H1 (cell line): ENCODE results near the gene FGGY. TPM values are rescaled to one million over a fixed set of nuclear protein-coding genes. Genes with fewer than 3 reads are reported as not detected.

Experiments
- CTCF ChIA-PET: fragments of 300-600 bp; sonication (Branson Sonifier 250); formaldehyde crosslinking; loops from one replicate; lab custom pipeline; 2021; ENCODE audit not compliant: partially characterized antibody; lab: Charles Lee
- POLR2A ChIA-PET: fragments of 300-600 bp; sonication (Branson Sonifier 250); formaldehyde crosslinking; loops from one replicate; lab custom pipeline; 2021; ENCODE audit warnings: inconsistent platforms; ENCODE audit not compliant: partially characterized antibody; lab: Charles Lee
- DNase-seq, 2 experiments: peaks; one replicate each; pipeline versions ENCODE4 v3.0.0 to v3.0.0-alpha.2; 2010 to 2022; ENCODE audit warnings: low spot score in 2 of 2, low read depth in 1 of 2, mixed read lengths in 1 of 2
- FAIRE-seq: peaks from 2 replicates; lab custom pipeline; 2011; peaks lifted over from hg19 to GRCh38; lab: Jason Lieb, UNC
- H2AFZ ChIP-seq: 2 replicates; pipeline ENCODE4 v1.8.1; 2012; ENCODE audit warnings: low read length, inconsistent platforms
- H2AK5ac ChIP-seq: 2 replicates; pipeline ENCODE4 v1.6.1; 2013; ENCODE audit warnings: low read depth, low read length
- H2BK120ac ChIP-seq: replicated peaks from 2 replicates; pipeline ENCODE3; 2013; ENCODE audit warnings: low read depth, low read length, inconsistent platforms
- H2BK12ac ChIP-seq: 2 replicates; pipeline ENCODE4 v1.6.1; 2013; ENCODE audit warnings: low read depth, low read length
- H2BK15ac ChIP-seq: 2 replicates; pipeline ENCODE4 v1.6.1; 2013; ENCODE audit warnings: low read length
- H2BK20ac ChIP-seq: 2 replicates; pipeline ENCODE4 v1.6.1; 2013; ENCODE audit warnings: low read length
- H2BK5ac ChIP-seq: 2 replicates; pipeline ENCODE4 v1.6.1; 2013; ENCODE audit warnings: low read depth, low read length
- H3K14ac ChIP-seq: 2 replicates; pipeline ENCODE4 v1.6.1; 2013; ENCODE audit warnings: inconsistent platforms; ENCODE audit not compliant: insufficient read length
- H3K18ac ChIP-seq: 2 replicates; pipeline ENCODE4 v1.6.1; 2013; ENCODE audit warnings: low read length; ENCODE audit errors: extremely low read depth
- H3K23ac ChIP-seq: 2 replicates; pipeline ENCODE4 v1.6.1; 2013; ENCODE audit warnings: inconsistent platforms; ENCODE audit not compliant: insufficient read length
- H3K23me2 ChIP-seq: 2 replicates; pipeline ENCODE4 v1.6.1; 2013; ENCODE audit warnings: low read depth, low read length
- H3K27ac ChIP-seq: 2 replicates; pipeline ENCODE4 v1.6.1; 2011; ENCODE audit warnings: low read depth, low read length, inconsistent platforms
- H3K27me3 ChIP-seq, 4 experiments: replicated peaks in 1 of 4; 1 replicate in 1 of 4; 2 replicates in 3 of 4; pipeline versions ENCODE4 v1.6.1 to v1.8.1; 2011 to 2013; ENCODE audit warnings: low read length in 3 of 4, mild to moderate bottlenecking in 3 of 4, inconsistent platforms in 2 of 4, mixed read lengths in 2 of 4, moderate library complexity in 1 of 4; ENCODE audit not compliant: control insufficient read depth in 3 of 4, insufficient read depth in 3 of 4; ENCODE audit errors: extremely low read depth in 1 of 4
- H3K36me3 ChIP-seq, 4 experiments: 2 replicates each; pipeline versions ENCODE4 v1.6.1 to v1.8.1; 2011 to 2013; ENCODE audit warnings: mild to moderate bottlenecking in 4 of 4, low read length in 3 of 4, moderate library complexity in 2 of 4, control low read depth in 1 of 4, inconsistent platforms in 1 of 4; ENCODE audit not compliant: insufficient read depth in 4 of 4, control insufficient read depth in 2 of 4
- H3K4ac ChIP-seq: replicated peaks from 2 replicates; pipeline ENCODE3; 2013; ENCODE audit warnings: low read length, low read depth, mixed read lengths, inconsistent platforms; ENCODE audit not compliant: insufficient read length
- H3K4me1 ChIP-seq, 4 experiments: replicated peaks in 1 of 4; 1 replicate in 1 of 4; 2 replicates in 3 of 4; pipeline versions ENCODE4 v1.6.1 to v1.8.1; 2011 to 2013; ENCODE audit warnings: low read length in 3 of 4, inconsistent platforms in 2 of 4, mixed read lengths in 1 of 4; ENCODE audit not compliant: insufficient read depth in 4 of 4, control insufficient read depth in 3 of 4
- H3K4me2 ChIP-seq, 2 experiments: 2 replicates each; pipeline versions ENCODE4 v1.6.1 to v1.8.1; 2011 to 2013; ENCODE audit warnings: low read depth in 2 of 2, low read length in 2 of 2, control low read depth in 1 of 2, inconsistent platforms in 1 of 2, mild to moderate bottlenecking in 1 of 2; ENCODE audit not compliant: insufficient read depth in 1 of 2
- H3K4me3 ChIP-seq, 4 experiments: fragments of 200-600, 300-600 bp in 1 of 4; sonication (generic), shearing (Covaris generic), sonication (Bioruptor Twin) in 1 of 4; 2 replicates each; pipeline versions ENCODE4 v1.5.1 to v1.8.1; 2011 to 2016; ENCODE audit warnings: low read length in 4 of 4, low read depth in 3 of 4, control low read depth in 2 of 4, inconsistent platforms in 2 of 4, mild to moderate bottlenecking in 2 of 4, mixed read lengths in 1 of 4, moderate library complexity in 1 of 4; ENCODE audit not compliant: insufficient read depth in 2 of 4; ENCODE audit errors: extremely low read depth in 1 of 4
- H3K56ac ChIP-seq: replicated peaks from 2 replicates; pipeline ENCODE3; 2013; ENCODE audit warnings: low read depth, mild to moderate bottlenecking, mixed read lengths, low read length, inconsistent platforms; ENCODE audit not compliant: insufficient read length
- H3K79me1 ChIP-seq: 2 replicates; pipeline ENCODE4 v1.6.1; 2013; ENCODE audit warnings: low read depth, low read length, control low read depth
- H3K79me2 ChIP-seq, 2 experiments: 2 replicates each; pipeline versions ENCODE4 v1.6.1 to v1.8.1; 2012 to 2013; ENCODE audit warnings: low read length in 2 of 2, mild to moderate bottlenecking in 2 of 2, inconsistent platforms in 1 of 2; ENCODE audit not compliant: insufficient read depth in 2 of 2, control insufficient read depth in 1 of 2
- H3K9ac ChIP-seq, 4 experiments: replicated peaks in 1 of 4; 1 replicate in 1 of 4; 2 replicates in 3 of 4; pipeline versions ENCODE4 v1.6.1 to v1.8.1; 2011 to 2013; ENCODE audit warnings: low read depth in 3 of 4, low read length in 3 of 4, control low read depth in 2 of 4, mild to moderate bottlenecking in 2 of 4, moderate library complexity in 2 of 4, inconsistent platforms in 1 of 4; ENCODE audit errors: extremely low read depth in 1 of 4
- H3K9me3 ChIP-seq, 2 experiments: 2 replicates each; pipeline versions ENCODE4 v1.6.1 to v1.8.1; 2012 to 2013; ENCODE audit warnings: mild to moderate bottlenecking in 2 of 2, moderate library complexity in 2 of 2, control low read depth in 1 of 2, inconsistent platforms in 1 of 2, low read depth in 1 of 2, low read length in 1 of 2, mixed read lengths in 1 of 2; ENCODE audit not compliant: insufficient read depth in 2 of 2
- H4K20me1 ChIP-seq, 2 experiments: replicated peaks in 1 of 2; 2 replicates each; pipeline versions ENCODE3 to v1.8.1; 2011 to 2013; ENCODE audit warnings: inconsistent platforms in 2 of 2, low read length in 2 of 2, mild to moderate bottlenecking in 1 of 2; ENCODE audit not compliant: insufficient read depth in 2 of 2, control insufficient read depth in 1 of 2
- H4K5ac ChIP-seq: 2 replicates; pipeline ENCODE4 v1.6.1; 2013; ENCODE audit warnings: low read length, low read depth, mixed read lengths, inconsistent platforms; ENCODE audit not compliant: insufficient read length
- H4K8ac ChIP-seq: 2 replicates; pipeline ENCODE4 v1.8.0; 2013; ENCODE audit warnings: mild to moderate bottlenecking, moderate library complexity, low read length, inconsistent platforms; ENCODE audit not compliant: insufficient read depth; ENCODE audit errors: extremely low read depth
- H4K91ac ChIP-seq: replicated peaks from 2 replicates; pipeline ENCODE3; 2013; ENCODE audit warnings: low read length, mixed read lengths, inconsistent platforms; ENCODE audit not compliant: insufficient read length
- ASH2L ChIP-seq: fragments of 200-600, 300-600 bp; sonication (generic); IDR thresholded peaks from one replicate; pipeline ENCODE4 v1.7.1; 2017; ENCODE audit warnings: low read length
- BCL11A ChIP-seq, 2 experiments: IDR thresholded peaks; one replicate each; pipeline ENCODE4 v1.6.1; 2011; ENCODE audit warnings: low read depth in 2 of 2, low read length in 2 of 2, mild to moderate bottlenecking in 2 of 2
- CBX8 ChIP-seq: fragments of 300-800, 300-1000 bp; sonication (generic); IDR thresholded peaks from 2 replicates; pipeline ENCODE4 v1.7.1; 2016; ENCODE audit warnings: low read depth, low read length, borderline replicate concordance
- CHD2 ChIP-seq: IDR thresholded peaks from 2 replicates; pipeline ENCODE4 v1.6.1; 2012; ENCODE audit warnings: low read length, improper control_type of control experiment
- CREB1 ChIP-seq: IDR thresholded peaks from 2 replicates; pipeline ENCODE4 v1.6.1; 2012; ENCODE audit warnings: inconsistent platforms
- E2F6 ChIP-seq: IDR thresholded peaks from 2 replicates; pipeline ENCODE4 v1.6.1; 2012; ENCODE audit warnings: inconsistent platforms
- EGR1 ChIP-seq: IDR thresholded peaks from 2 replicates; pipeline ENCODE4 v1.6.1; 2011; ENCODE audit warnings: low read depth, low read length, borderline replicate concordance
- EP300 ChIP-seq, 2 experiments: IDR thresholded peaks; 1 replicate in 1 of 2; 2 replicates in 1 of 2; pipeline ENCODE4 v1.6.1; 2011 to 2012; ENCODE audit warnings: low read depth in 2 of 2, low read length in 2 of 2, mild to moderate bottlenecking in 2 of 2, borderline replicate concordance in 1 of 2, inconsistent platforms in 1 of 2, moderate library complexity in 1 of 2
- GABPA ChIP-seq: IDR thresholded peaks from 2 replicates; pipeline ENCODE4 v1.6.1; 2011; ENCODE audit warnings: mild to moderate bottlenecking, low read length, moderate library complexity, borderline replicate concordance; ENCODE audit not compliant: insufficient read depth
- KDM5A ChIP-seq: fragments of 200-600 bp; IDR thresholded peaks from 2 replicates; pipeline ENCODE4 v1.7.1; 2012; ENCODE audit warnings: mild to moderate bottlenecking, low read length, inconsistent platforms, mixed read lengths
- WGBS, 2 experiments: shearing (Covaris generic) in 1 of 2; methylation state at CpG; one replicate each; pipeline versions ENCODE4 v1.1.6 to v1.1.7; 2013 to 2015; ENCODE audit warnings: low lambda C conversion rate in 2 of 2, mixed read lengths in 2 of 2, inconsistent platforms in 1 of 2, low coverage in 1 of 2, missing lambda C conversion rate in 1 of 2; ENCODE audit not compliant: insufficient replicate concordance in 2 of 2, insufficient coverage in 1 of 2, insufficient read length in 1 of 2; ENCODE audit errors: extremely low coverage in 1 of 2, missing lambda C conversion rate in 1 of 2; 5-methylcytosine and 5-hydroxymethylcytosine counted together
- polyA plus RNA-seq, 7 experiments: library from polyadenylated mRNA; depleted of rRNA in 3 of 7; stranded (reverse) in 5 of 7; unstranded in 2 of 7; fragments of >200 nt in 5 of 7; fragments of 200-250 nt in 2 of 7; gene quantifications; 1 replicate in 5 of 7; 2 replicates in 1 of 7; 4 replicates in 1 of 7; pipeline versions ENCODE4 v1.2.1 to v1.2.3, GENCODE V29; 2011 to 2013; ENCODE audit warnings: missing spikeins in 2 of 7, mixed read lengths in 2 of 7
- total RNA-seq: library from RNA; stranded (reverse); fragmentation: NEBNext Ultra II Directional; extraction: Animal tissue kit (Norgen Biotek cat#: 25700); gene quantifications from 2 replicates; pipeline ENCODE4 v1.2.1, GENCODE V29; 2021

Gene FGGY
- total and polyA plus RNA-seq, 2 of the 8 experiments (the other 6 are each of a cell fraction or from before 2014, with no cell fraction given): 10.3 to 12.5 TPM

GRCh38 chr1:59556802-59557548 lies 260.1 kb downstream of the FGGY start:
- Histone ChIP-seq H3K18ac (no peak overlapping the region), H3K14ac (no peak overlapping the region), H3K4ac (no peak overlapping the region), H2AK5ac (no peak overlapping the region), H3K56ac (no peak overlapping the region), H2AFZ (no peak overlapping the region), H4K20me1 (no peaks in the 10 kb centered on the region), H3K79me2 (no peaks in the 10 kb centered on the region), H3K27ac (no peak overlapping the region), H4K8ac (no peak overlapping the region), H3K4me3 (no peak overlapping the region), H3K23me2 (no peaks in the 10 kb centered on the region), H3K27me3 (no peaks in the 10 kb centered on the region), H3K36me3 (no peaks in the 10 kb centered on the region), H3K79me1 (no peaks in the 10 kb centered on the region), H2BK12ac (no peak overlapping the region), H3K23ac (no peak overlapping the region), H3K9me3 (peaks cover 2 to 5% of the 10 kb centered on the region in 2 experiments; a peak in 1 of 4 replicates), H2BK15ac (no peak overlapping the region), H2BK120ac (no peak overlapping the region), H3K4me1 (peaks cover 0 to 2% (median 0%) of the 10 kb centered on the region in 4 experiments; a peak in 1 of 7 replicates), H2BK20ac (no peak overlapping the region), H4K5ac (no peak overlapping the region), H2BK5ac (no peak overlapping the region), H4K91ac (no peak overlapping the region), H3K4me2 (no peak overlapping the region), H3K9ac (no peak overlapping the region)
- FAIRE-seq: no peak
- 92% methylated on average over 8 of the region's 8 CpGs; no CpG with 5 or more reads in 1 of the 2 experiments for WGBS, 2 experiments
- ChIA-PET CTCF (interaction anchor here (0.6 to 1.2 kb wide), 2 partner anchors 142 to 805 kb away, joined by 3 to 4 read pairs; no protein-coding TSS in a partner anchor), POLR2A (no interaction called here)
- no peak for DNase-seq
- no peak for TF ChIP-seq EP300 (IDR thresholded peaks at IDR 0.05; ENCODE audit: borderline replicate concordance in 1 of 2, low read depth in 2 of 2, low read length in 2 of 2)
- no peak for TF ChIP-seq E2F6
- TF ChIP-seq BCL11A (IDR thresholded peaks at IDR 0.05; ENCODE audit: low read depth in 2 of 2, low read length in 2 of 2): no peak
- no peak for TF ChIP-seq ASH2L
- no peak for TF ChIP-seq CREB1
- no peak for TF ChIP-seq CHD2
- no peak for TF ChIP-seq CBX8
- no peak for TF ChIP-seq KDM5A
- TF ChIP-seq EGR1: no peak
- no peak for TF ChIP-seq GABPA
